Psoas muscle (tissue), 8 donors: ENCODE results near the gene CSTPP1. TPM values are rescaled to one million over a fixed set of nuclear protein-coding genes. Genes with fewer than 3 reads are reported as not detected.

Experiments used
- ATAC-seq, 4 donors: fragments of 200-7000 bp; cut with Tn5 transposase; one replicate each; pipeline ENCODE4 v1.9.1; 2020; ENCODE audit warnings: moderate library complexity in 3 of 4, mild to moderate bottlenecking in 2 of 4
- DNase-seq, 2 donors: peaks; one replicate each; pipeline ENCODE4 v3.0.0-alpha.2; 2020
- H3K27ac ChIP-seq: fragments of 200-600 bp; one replicate; pipeline ENCODE4 v1.8.0; 2022
- H3K27me3 ChIP-seq, 3 donors: fragments of 200-600 bp in 1 of 3; one replicate each; pipeline versions ENCODE4 v1.6.1 to v1.8.0; 2013 to 2022; ENCODE audit warnings: low read length in 2 of 3, mild to moderate bottlenecking in 2 of 3, moderate library complexity in 1 of 3; ENCODE audit not compliant: insufficient read depth in 3 of 3
- H3K36me3 ChIP-seq, 2 donors: fragments of 200-600 bp in 1 of 2; one replicate each; pipeline versions ENCODE4 v1.6.1 to v1.8.0; 2013 to 2022; ENCODE audit warnings: low read depth in 1 of 2, mild to moderate bottlenecking in 1 of 2, moderate library complexity in 1 of 2; ENCODE audit not compliant: insufficient read depth in 1 of 2
- H3K4me1 ChIP-seq: fragments of 200-600 bp; one replicate; pipeline ENCODE4 v1.8.0; 2022
- H3K4me3 ChIP-seq: fragments of 200-600 bp; one replicate; pipeline ENCODE4 v1.8.0; 2022; ENCODE audit warnings: mild to moderate bottlenecking
- H3K9me3 ChIP-seq: fragments of 200-600 bp; one replicate; pipeline ENCODE4 v1.8.0; 2022
- CTCF ChIP-seq: fragments of 200-600 bp; IDR thresholded peaks from one replicate; pipeline ENCODE4 v1.8.0; 2022; ENCODE audit warnings: antibody characterized with exemption
- WGBS, 3 donors: extraction: QIAGEN DNeasy Blood & Tissue Kit; methylation state at CpG; one replicate each; pipeline versions ENCODE4 v1.1.6 to v1.1.7; 2013; 5-methylcytosine and 5-hydroxymethylcytosine counted together
- intact Hi-C, 2 donors: fragments of 100-400 bp; cut with DNase I; formaldehyde crosslinking; loops; one replicate each; pipeline versions ENCODE4 v1.11.0 to v1.14.2; 2022
- polyA plus RNA-seq, 3 donors: library from polyadenylated mRNA; stranded (reverse); fragments of 200-250 nt; gene quantifications; one replicate each; pipeline ENCODE4 v1.2.3, GENCODE V29; 2013
- total RNA-seq, 4 donors: library from RNA; stranded (reverse); fragmentation: NEBNext Ultra II Directional in 2 of 4; extraction: Animal tissue kit (Norgen Biotek cat#: 25700) in 2 of 4; gene quantifications; one replicate each; pipeline versions ENCODE4 v1.2.1 to v1.2.4, GENCODE V29; 2021 to 2023
- donor health status: healthy with polysubstance abuse.
- donor health status: DM: no; HTN: no; CAD: no; lungs with moderate emphysema.
- donor health status: Bipolar disorder and iron deficiency.
- donor health status: healthy.
- donor health status: DM: yes; HTN: yes; CAD: no.
- donor health status: DM: no; HTN: no; CAD: no.
- donor health status: DM: no; HTN: no; CAD: no.
- donor health status: DM: yes; HTN: yes; CAD: no.

Gene CSTPP1
- total and polyA plus RNA-seq, 7 donors = 5.1 to 10.0 (median 6.9) TPM

GRCh38 chr11:47018637-47019036 is 82.1 kb downstream of the CSTPP1 start:
- intact Hi-C loops = no loop called here
- WGBS, 3 donors = 96 to 100% (median 98%) methylated on average over 1 of the region's 1 CpG
- Histone ChIP-seq H3K4me1 (no peaks in the 10 kb centered on the region), H3K36me3 (no peaks in the 10 kb centered on the region), H3K27me3 (no peaks in the 10 kb centered on the region), H3K9me3 (no peaks in the 10 kb centered on the region), H3K4me3 (no peak overlapping the region), H3K27ac (no peak overlapping the region)
- ATAC-seq = no peak
- DNase-seq = no peak
- TF ChIP-seq CTCF = no peak

GRCh38 chr11:47020793-47021526 is 84.4 kb downstream of the CSTPP1 start:
- Histone ChIP-seq H3K27ac (no peak overlapping the region), H3K36me3 (no peaks in the 10 kb centered on the region), H3K4me1 (no peaks in the 10 kb centered on the region), H3K9me3 (no peaks in the 10 kb centered on the region), H3K27me3 (no peaks in the 10 kb centered on the region), H3K4me3 (no peak overlapping the region)
- TF ChIP-seq CTCF = no peak
- no peak for ATAC-seq
- DNase-seq = no peak
- 87 to 90% (median 89%) methylated on average over 2 of the region's 2 CpGs for WGBS, 3 donors
- intact Hi-C loops = no loop called here

- H3K27ac ChIP-seq = no peak overlapping the region
- intact Hi-C loops = no loop called here
- no peaks in the 10 kb centered on the region for H3K36me3 ChIP-seq
- no peaks in the 10 kb centered on the region for H3K4me1 ChIP-seq
- H3K9me3 ChIP-seq = no peaks in the 10 kb centered on the region
- H3K4me3 ChIP-seq = no peak overlapping the region
- WGBS, 3 donors = 88 to 96% (median 92%) methylated on average over 1 of the region's 1 CpG
- DNase-seq = no peak
- no peaks in the 10 kb centered on the region for H3K27me3 ChIP-seq
- no peak for ATAC-seq
- no peak for TF ChIP-seq CTCF
Measured at GRCh38 chr11:47021527-47021818, 84.9 kb downstream of the CSTPP1 start.

- no peak for TF ChIP-seq CTCF
- no peaks in the 10 kb centered on the region for H3K27me3 ChIP-seq
- intact Hi-C loops = no loop called here
- ATAC-seq = no peak
- no peaks in the 10 kb centered on the region for H3K36me3 ChIP-seq
- DNase-seq = no peak
- WGBS, 3 donors = 97 to 100% (median 97%) methylated on average over 1 of the region's 1 CpG
- no peak overlapping the region for H3K4me3 ChIP-seq
- H3K27ac ChIP-seq = no peak overlapping the region
- H3K4me1 ChIP-seq = no peaks in the 10 kb centered on the region
- H3K9me3 ChIP-seq = no peaks in the 10 kb centered on the region
Measured at GRCh38 chr11:47021965-47022364, 85.4 kb downstream of the CSTPP1 start.
